HT1080 (cell line): Measurements from ENCODE around the gene YKT6. TPM values are rescaled to one million over a fixed set of nuclear protein-coding genes. Genes with fewer than 3 reads are reported as not detected.

Source experiments
- DNase-seq: peaks from one replicate; pipeline ENCODE4 v3.0.0-alpha.2; 2015; ENCODE audit warnings: low read depth
- total RNA-seq: library from RNA; depleted of rRNA; stranded (reverse); fragments of >200 nt; shearing (Covaris generic); gene quantifications from 2 replicates; pipeline ENCODE4 v1.2.3, GENCODE V29; 2014

Gene YKT6
- total RNA-seq, 1 experiment from 2014 or later: 201 TPM

DNA sequence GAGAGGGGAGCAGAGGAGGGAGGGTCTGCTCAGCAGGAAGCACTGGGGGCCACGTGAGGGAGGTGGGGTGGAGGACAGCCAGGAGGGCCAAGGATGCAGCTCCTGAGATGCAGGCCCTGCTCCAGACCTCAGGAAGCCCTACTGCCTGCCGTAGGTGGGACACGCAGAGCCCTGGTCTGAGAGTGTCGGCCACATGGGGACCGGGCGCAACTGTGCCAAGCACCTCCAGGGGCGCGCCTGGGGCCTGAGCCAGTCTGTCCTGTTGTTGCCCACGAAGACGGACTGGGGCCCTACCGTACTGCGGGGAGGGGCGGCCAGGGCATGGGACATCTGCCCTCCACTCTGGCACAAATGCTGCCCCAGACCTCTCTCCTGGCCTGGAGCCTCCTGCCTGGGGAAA is 31.6 kb downstream of the YKT6 start:
- DNase-seq: no peak

DNA sequence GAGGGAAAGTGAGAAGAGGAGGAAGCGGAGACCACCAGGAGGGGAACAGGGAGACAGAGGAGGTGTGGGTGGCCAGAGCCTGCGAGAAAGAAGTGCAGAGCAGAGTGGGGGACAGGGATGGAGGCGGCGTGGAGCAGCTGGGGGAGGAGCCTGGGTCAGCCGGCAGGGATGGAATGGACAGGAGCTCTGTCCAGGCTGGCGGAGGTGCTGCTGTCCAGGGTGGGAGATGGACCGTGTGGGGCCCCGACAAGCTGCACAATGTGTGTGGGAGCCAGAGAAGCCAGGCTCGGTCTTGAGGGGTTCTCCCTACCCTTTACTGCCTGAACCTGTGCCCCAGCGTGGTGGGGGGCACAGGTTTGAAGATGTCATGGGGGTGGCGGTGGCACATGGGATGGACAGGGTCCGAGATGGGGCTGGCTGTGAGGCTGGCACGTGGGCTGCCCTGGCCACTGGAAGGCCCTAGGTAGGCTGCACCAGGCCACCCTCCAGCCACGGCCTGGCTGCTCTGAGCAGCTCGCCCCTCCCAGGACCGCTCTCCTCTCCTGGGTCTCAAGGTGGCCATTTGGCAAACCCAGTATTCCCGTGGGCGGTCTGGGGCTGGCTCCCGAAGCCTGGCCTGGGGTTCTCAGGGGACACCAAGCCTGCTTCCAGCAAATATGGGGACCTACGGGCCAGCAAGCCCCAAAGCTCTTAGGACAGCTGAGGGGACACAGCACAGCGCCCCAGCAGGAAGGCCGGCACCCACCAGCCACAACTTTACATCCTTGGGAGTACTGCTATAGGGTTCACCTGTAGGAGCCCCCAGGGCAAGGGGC is 32.3 kb downstream of the YKT6 start:
- DNase-seq: no peak

DNA sequence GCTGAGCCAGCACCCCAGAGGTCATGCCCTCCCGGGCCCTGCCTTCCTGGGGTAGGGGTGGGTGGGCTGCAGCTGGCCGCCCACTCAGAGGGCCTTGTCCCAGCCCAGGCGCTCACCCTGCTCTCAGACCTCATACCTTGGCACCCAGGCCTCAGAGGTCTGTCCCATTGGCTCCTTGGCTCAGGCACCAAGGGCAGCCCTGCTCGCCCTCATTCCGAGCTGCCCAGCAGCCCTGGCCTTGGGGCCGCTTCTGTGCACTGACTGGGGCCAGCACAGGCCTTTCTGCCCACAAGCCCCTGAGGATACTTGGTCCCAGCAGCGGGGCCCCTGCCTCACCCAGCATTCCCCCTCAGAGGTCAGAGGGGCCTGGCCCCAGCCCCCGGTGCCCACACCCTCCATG is 34.3 kb downstream of the YKT6 start:
- no peak for DNase-seq

DNA sequence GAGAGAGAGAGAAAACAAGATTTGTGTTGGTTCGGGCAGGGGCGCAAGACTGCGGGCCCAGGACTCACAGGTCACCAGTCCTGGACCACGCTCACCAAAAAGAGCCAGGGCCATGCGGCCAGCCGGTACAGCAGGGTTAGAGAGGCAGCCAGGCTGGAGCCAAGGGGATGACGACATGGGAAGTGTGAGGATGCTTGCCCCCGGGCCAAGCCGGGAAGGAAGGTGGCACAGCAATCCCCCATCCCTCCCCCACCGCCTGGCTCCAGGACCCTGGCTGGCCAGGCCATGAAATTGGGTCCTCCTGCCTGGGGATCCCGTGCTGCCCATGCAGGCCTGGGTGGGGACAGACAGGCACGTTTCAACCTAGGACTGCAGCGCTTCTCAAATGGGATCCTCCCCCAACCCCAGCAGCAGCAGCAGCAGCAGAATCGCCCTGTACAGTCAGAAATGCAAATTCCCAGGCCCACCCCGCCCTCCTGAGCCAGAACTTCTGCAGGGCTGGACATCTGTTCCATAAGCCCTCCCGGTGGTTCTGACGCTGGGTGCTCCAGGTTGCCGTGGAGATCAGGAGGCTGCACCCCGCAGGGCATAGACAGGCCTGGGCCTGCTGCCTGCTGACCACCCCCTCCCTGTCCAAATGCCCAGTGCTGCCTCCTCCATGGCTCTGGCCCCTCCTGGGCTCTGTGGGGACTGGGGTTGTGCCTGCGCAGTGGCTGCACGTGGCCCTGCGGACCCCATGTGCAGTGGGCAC is 35.0 kb downstream of the YKT6 start:
- DNase-seq: no peak

DNA sequence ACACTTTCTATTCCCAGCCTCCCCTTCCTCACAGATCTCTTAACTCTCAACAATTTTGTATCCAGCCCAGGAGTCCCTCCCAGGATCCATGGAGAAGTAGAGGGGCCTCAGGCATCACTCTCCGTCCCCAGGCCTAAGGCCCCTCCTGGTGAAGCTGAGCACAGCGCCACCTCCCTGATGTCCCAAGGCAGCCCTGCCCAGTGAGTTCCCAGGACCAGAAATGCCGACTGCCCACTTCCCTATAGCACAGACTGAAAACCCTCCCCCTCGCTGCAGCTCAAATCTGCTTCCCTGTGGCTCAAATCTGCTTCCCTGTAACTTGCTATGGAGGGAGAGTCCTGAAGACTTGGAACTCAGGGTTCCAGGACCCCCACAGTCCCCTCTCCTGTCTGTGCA is 35.6 kb downstream of the YKT6 start:
- no peak for DNase-seq

DNA sequence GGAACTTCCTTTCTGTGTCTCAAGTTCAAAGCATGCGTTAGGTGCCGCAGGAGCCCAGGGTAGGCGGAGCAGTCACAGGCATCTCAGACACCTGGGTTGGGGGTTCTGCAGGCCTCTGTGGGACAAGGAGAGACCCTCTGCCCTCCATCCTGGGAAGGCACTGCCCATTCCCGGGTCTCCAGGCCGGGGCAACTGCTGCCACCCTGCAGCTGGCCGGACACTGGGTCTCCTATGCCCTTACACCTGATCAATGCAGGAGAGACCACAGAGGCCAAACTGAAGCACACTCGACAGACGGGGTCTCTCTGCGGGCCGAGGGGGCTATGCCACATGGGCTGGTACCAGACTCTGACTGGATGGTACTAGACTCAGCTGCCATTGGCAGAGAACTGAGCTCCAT is 36.9 kb downstream of the YKT6 start:
- DNase-seq: no peak

DNA sequence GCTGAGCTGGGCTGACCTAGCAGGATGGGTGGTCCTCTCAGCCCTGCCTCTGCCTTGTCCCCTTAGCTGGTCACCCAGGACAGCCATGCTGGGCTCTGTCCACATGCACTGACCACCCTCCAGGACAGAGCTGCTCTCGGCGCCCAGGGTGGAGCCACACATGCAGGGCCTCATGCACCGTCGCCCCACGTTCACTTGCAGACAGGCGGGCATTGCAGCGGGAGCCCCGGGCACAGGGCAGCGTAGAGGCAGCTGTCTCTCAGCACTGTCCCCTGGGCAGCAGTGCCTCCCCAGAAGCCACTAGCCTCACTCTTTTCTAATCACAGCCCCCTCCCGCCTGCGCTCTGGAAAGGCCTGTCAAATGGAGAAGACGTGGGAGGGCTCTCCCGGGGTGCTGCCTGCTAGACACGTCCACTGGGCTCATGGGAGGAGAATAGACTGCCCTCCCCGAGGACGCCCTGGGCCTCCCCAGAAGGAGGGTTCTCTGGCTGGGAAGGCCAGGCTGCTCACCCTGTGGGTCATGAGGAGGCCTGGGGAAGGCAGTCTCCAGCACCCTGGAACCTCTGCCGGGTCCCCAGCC is 37.4 kb downstream of the YKT6 start:
- DNase-seq: no peak

DNA sequence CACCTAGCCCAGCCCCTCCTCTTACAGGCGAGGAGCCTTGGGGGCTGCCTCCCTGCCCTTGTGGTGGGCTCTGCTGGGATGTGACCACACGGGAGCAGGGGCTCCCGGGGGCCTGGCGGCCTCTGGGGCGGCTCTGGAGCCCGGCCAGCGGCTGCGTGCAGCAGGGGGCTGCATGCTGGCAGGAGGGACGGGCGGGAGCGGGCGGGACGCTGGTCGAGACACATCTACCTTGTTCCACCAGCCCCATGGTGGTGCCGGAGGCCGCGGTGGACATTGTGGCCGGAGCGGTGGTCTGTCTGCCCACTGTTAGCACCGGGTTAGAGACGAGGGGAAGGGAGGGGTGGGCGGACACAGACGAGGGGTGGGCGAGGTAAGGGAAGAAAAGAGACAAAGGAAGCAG is 38.6 kb downstream of the YKT6 start:
- no peak for DNase-seq

DNA sequence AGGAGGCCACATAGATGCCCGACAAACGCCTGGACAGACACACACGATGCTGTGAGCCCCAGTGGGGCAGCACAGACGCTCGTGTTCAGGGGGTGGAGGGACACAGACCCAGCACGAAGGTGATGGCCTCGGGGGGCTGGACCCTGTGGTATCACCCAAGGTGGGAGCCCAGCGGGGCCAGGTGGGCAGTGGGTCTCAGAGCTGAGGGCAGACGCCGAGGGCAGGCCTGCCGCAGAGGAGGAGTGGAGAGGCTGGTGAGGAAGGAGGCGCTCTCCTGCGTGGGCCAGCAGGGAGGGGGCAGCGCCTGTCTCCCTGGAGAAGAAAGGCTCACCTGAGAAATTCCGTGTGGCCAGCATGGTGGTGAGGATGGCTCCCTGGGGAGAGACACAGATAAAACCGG is 39.6 kb downstream of the YKT6 start:
- DNase-seq: no peak

DNA sequence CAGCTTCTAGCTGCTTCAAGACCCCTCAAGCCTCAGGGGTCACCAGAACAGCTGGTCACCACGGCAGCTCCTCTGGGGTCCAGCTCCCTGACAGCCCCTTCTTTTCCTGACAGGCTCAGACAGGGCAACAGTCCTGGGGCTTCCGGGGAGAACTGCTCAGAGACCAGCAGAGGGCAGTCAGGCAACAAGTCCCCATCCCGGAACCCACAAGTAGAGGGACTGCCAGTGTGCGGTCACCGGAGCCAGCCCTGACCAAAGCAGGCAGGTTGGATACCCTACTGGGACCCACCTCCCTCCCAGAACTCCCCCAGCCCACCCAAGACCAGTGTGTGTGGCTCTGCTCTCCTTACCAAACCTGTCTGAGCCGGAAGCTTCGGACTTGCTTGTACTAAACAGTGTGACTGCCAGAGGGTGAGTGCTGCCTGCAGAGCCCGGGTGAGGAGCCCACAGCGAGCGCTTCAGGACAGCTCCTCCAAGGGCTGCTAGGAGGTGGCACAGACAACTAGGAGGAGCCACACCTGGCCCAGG is 40.3 kb downstream of the YKT6 start:
- peak; percentile 59 for DNase-seq

DNA sequence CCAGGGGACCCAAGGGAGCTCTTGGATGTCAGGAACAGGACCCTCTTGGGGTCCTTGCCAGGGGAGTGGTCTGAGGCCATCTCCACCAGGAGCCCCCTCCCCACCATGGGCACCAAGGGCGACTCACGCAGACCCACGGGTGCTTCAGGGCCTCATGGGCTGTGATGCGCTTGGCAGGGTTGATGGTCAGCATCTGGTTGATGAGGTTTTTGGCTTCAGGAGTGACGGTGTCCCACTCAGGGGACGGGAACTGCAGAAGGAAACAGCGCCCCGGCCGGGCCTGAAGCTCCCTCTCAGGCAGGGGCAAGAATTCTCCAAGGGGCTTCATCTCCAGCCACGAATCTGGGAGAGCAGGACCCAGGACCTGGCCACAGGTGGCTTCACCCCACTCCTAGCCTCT is 41.3 kb downstream of the YKT6 start:
- DNase-seq: no peak

DNA sequence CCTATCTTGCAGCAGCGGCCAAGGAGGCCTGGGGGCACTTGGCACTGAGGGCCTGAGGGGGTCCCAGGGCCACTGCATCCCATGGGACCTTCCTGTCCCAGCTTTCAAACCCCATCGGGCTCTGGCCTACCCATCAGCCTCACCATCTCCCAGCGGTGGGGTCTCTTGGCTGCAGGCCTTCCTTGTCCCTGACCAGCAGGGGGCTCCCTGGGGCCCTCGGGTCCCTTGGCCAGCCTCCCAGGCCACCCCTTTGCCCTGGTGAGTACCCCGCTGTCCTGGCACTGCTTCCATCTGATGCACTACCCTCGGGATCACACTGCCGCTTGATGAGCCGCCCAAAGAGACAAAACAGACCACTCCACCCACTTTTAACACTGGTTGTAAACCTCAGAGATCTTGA is 43.5 kb downstream of the YKT6 start:
- no peak for DNase-seq

DNA sequence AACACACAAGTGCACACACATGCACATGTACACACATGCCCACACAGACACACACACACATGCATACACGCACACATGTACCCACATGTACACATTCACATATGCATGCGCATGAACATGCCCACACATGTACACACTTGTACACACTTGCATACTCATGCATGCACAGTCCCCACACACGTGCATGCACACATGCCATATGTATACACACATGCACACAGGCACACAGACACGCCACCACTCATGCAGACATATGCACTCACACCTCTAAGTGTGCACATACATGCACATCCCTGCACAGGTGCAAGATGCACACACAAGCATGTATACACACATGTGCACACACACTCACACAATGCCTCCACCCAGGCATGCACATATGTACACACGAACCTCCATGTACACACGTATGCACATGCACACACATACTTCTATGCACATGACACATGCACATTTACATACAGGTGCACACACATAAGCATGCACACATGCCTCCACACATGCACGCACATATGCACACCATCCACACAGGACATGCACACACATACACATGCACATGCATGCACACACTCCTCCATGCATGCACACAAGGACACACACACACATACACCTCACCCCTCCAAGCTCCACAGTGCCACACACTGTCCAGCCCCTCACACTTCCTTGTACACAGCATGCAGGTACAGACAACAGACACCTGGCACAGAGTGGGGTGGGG is 45.8 kb downstream of the YKT6 start:
- DNase-seq: no peak

DNA sequence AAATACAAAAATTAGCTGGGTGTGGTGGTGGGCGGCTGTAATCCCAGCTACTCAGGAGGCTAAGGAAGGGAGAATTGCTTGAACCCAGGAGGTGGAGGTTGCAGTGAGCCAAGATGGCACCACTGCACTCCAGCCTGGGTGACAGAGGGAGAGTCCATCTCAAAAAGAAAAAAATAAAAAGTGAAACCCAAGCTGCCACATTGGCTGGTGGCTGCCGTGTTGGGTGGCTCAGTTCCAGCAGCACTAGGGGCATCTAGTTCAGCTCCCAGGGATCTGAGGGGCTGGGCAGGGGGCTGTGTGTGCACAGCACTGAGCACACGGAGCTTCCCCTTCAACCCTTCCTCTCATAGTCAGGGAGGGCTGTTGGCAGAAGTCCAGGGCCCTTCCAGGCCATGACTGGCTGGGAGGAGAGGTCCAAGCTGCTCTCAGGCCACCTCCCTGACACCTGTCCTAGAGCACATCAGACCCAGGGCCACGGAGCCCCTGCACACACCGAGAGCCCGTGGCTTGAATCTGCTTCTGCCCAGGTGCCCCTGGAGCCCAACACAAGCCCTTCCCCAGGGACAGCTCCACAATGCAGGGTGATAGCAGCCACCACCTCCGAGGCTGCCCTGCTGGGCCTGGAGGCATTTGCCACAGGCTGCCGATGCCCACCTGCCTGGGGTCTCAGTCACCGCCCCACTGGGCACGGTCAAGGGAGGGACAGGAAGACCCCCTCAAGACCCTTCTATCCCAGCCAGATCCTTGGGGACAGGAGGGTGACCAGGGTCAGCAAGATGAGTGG is 47.3 kb downstream of the YKT6 start:
- no peak for DNase-seq

DNA sequence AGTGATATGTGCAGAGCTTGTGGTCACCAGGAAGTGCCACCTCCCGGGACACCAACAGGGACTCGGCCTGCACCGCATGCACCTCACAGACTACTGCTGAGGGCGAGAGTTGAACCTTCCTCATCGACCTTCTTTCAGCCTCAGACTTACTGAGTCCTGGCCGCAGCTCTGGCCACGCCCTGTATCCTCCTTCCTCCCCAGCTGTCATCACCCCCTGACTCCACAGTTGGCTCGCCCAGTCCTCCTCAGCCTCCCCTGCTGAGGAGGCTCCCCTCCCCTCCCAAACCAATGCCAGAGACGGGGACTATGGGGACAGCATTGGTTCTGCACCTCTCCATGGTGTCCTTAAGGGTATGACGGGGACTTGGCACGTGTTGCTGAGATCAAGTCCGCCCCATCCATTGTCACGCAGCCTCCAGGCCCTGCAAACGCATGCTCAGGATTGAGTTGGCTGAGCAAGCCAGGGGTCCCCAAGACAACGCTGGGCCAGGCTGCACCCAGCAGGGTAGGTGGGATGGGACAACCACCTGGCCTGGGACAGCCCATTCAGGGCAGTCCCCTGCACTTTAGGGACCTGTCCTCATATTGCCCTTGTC is 49.0 kb downstream of the YKT6 start:
- no peak for DNase-seq

DNA sequence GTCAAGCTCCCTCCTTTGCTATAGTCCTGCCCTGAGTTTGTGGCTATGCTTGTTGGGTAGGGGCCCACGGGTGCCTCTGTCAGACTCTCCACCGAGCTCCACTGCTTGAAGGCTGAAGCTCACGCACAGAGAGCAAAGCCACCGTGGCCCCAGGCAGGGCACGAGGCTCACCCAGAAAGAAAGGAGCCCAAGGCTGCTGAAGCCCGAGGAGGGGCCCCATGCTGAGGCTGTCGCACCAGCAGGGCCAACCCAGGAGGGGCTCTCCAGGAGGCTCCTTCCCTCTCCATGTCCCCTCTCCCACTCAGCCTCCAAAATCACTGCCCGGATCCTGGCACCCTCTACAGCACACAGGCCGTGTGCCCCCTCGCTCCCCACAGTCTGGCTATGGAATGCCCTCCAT is 50.5 kb downstream of the YKT6 start:
- DNase-seq: no peak

DNA sequence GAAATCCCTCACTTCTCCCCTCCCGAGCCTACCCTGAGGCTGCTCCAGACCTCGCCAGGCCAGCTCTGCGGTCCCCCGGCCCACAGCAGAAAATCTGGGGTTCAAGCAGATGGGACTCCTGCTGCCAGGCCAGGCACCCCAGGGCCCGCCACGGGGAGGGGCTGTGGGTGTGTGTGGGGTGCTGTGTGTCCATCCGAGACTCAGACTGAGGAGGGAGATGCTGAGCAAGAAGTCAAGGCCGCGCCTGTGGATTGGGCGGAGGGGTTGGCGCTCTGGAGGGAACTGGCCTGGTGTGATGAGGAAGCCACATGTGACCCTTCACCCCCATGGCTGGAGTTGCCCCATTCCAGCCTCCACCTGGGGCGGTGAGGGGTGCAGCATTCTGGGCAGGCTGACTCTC is 51.1 kb downstream of the YKT6 start:
- DNase-seq: no peak

DNA sequence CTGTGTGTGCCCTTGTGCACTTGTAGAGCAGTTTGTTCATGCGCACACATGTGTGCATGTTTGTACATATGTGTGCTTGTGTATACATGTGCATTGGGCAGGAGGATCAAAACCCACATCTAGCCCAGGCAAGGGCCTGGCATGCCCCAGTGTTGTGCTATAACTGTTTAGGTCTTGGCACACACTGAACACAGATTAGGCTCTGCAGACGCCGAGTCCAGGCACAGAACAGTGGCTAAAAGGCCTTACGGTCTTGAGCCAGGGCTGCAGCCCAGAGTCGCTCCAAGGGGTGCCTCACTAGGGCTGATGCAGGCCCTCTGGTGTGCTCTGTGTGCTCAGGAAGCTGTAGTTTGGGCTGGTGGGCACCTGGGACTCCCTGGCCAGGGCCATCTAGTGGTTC is 55.7 kb downstream of the YKT6 start:
- DNase-seq: no peak

DNA sequence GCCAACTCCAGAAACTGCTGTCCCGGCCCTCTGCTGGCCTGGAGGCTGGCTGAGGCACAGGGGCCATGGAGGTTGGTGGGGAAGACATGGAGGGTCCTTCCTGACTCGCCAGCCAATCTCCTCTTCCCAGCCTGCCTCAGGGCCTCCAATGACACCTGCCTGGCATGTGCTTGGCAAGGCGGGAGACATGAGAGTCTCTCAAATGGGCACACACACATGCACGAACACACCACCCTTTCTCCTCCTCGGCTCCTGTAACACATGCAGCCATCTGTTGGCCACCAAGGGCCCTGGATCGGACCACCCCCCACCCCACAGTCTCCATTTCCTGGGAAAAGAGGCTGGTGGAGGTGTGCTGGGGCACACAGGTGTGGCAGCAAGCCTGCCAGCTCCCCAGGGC is 56.4 kb downstream of the YKT6 start:
- no peak for DNase-seq

DNA sequence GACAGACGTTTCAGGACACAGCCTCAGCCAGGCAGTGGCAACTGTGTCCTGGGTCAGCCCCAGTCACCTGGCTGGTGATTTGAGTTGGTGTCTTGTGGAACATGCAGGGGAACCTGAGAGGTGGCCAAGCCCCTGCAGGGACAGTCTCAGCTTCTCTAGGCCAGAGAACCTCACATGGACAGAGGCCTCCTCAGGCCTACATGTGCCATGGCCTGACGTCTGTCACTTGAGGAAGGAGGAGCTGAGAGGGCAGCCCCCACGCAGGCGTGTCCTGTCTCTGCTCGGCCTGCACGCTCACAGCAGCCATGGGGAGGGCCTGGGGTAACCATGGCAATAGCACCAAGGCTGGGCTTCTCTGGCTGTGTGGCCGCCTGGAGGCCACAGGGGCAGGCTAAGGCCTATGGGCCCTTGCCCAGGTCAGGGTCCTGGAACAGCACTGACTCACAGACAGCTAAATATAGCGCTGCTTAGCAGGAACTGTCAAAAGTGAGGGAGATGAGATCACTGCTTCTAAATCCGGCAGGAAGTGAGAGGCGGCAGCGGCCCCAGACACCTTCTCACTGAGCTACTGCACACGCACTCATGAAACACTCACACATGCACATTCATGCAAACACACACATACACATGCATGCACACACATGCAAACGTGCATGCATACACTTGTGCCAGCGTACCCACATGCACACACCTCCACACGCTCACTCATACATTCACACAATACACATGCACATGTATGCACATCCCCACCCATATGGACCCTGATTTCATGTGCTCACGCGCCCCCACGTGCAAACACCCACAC is 57.0 kb downstream of the YKT6 start:
- peak; percentile 91 for DNase-seq
